ENCODE measurements around the gene KLHL1. TPM values are rescaled to one million over a fixed set of nuclear protein-coding genes. Genes with fewer than 3 reads are reported as not detected.

Gene KLHL1
- total and polyA plus RNA-seq, 10 donors, result 0.02 TPM; not detected in 9

GRCh38 chr13:69959046-69959445 is 149.2 kb downstream of the KLHL1 start:
- Histone ChIP-seq H3K4me3 (no peak overlapping the region), H3K4me1 (no peaks in the 10 kb centered on the region), H3K9me3 (peaks cover 0 to 5% (median 0%) of the 10 kb centered on the region in 8 donors), H3K27me3 (replicated peaks in 1 of 7) (no peaks in the 10 kb centered on the region), H3K27ac (no peak overlapping the region), H3K36me3 (no peaks in the 10 kb centered on the region)
- intact Hi-C loops (cut with DNase I; ENCODE audit: low total_unique reads), result no loop called here
- WGBS, 5 donors, result 60 to 74% (median 63%) methylated on average over 2 of the region's 2 CpGs
- TF ChIP-seq POLR2AphosphoS5 (IDR thresholded peaks at IDR 0.05) (no peak), POLR2A (IDR thresholded peaks at IDR 0.05) (no peak)
- TF ChIP-seq, protein P1, sequence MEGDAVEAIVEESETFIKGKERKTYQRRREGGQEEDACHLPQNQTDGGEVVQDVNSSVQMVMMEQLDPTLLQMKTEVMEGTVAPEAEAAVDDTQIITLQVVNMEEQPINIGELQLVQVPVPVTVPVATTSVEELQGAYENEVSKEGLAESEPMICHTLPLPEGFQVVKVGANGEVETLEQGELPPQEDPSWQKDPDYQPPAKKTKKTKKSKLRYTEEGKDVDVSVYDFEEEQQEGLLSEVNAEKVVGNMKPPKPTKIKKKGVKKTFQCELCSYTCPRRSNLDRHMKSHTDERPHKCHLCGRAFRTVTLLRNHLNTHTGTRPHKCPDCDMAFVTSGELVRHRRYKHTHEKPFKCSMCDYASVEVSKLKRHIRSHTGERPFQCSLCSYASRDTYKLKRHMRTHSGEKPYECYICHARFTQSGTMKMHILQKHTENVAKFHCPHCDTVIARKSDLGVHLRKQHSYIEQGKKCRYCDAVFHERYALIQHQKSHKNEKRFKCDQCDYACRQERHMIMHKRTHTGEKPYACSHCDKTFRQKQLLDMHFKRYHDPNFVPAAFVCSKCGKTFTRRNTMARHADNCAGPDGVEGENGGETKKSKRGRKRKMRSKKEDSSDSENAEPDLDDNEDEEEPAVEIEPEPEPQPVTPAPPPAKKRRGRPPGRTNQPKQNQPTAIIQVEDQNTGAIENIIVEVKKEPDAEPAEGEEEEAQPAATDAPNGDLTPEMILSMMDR (IDR thresholded peaks at IDR 0.05 in 8 of 11, conservative IDR thresholded peaks at IDR 0.05 in 3 of 11), result no peak
- DNase-seq, result no peak

DNA sequence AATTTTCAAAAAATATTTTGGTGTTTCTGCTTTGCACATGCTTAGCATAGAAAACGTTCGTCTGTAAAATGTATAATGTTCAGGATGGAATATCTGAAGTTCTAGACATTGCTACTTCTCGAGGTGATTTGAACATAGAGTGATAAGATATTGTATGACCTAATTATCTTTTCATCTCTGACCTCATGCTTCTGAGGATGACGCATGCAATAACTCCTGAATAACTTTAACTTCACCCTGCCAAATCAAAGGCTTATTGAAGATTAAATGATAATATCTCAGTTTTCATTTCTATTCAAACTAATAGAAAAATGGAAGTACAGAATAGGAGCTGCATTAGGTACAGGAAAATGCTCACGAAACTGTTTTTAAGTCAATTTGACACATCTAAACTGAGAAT is 151.4 kb downstream of the KLHL1 start:
- H3K36me3 ChIP-seq, result no peaks in the 10 kb centered on the region
- H3K27ac ChIP-seq, result no peak overlapping the region
- TF ChIP-seq POLR2A (IDR thresholded peaks at IDR 0.05), result no peak
- no peak for TF ChIP-seq POLR2AphosphoS5 (IDR thresholded peaks at IDR 0.05)
- TF ChIP-seq, protein P1 (IDR thresholded peaks at IDR 0.05 in 8 of 11, conservative IDR thresholded peaks at IDR 0.05 in 3 of 11), result no peak
- 84 to 96% (median 90%) methylated on average over 5 of the region's 5 CpGs for WGBS, 5 donors
- no peak overlapping the region for H3K4me3 ChIP-seq
- DNase-seq, result no peak
- H3K9me3 ChIP-seq, result peaks cover 0 to 1% (median 0%) of the 10 kb centered on the region in 8 donors
- no peaks in the 10 kb centered on the region for H3K4me1 ChIP-seq
- intact Hi-C loops (cut with DNase I; ENCODE audit: low total_unique reads), result no loop called here
- H3K27me3 ChIP-seq (replicated peaks in 1 of 7), result no peaks in the 10 kb centered on the region

- intact Hi-C loops (cut with DNase I; ENCODE audit: low total_unique reads), result no loop called here
- Histone ChIP-seq H3K4me3 (no peak overlapping the region), H3K4me1 (no peaks in the 10 kb centered on the region), H3K36me3 (no peaks in the 10 kb centered on the region), H3K27me3 (replicated peaks in 1 of 7) (no peaks in the 10 kb centered on the region), H3K9me3 (peaks cover 0 to 6% (median 0%) of the 10 kb centered on the region in 8 donors), H3K27ac (no peak overlapping the region)
- whole genome bisulfite sequencing, 5 donors, result 79 to 91% (median 82%) methylated on average over 2 of the region's 2 CpGs
- TF ChIP-seq POLR2AphosphoS5 (IDR thresholded peaks at IDR 0.05) (no peak), POLR2A (IDR thresholded peaks at IDR 0.05) (no peak)
- TF ChIP-seq, protein P1 (IDR thresholded peaks at IDR 0.05 in 8 of 11, conservative IDR thresholded peaks at IDR 0.05 in 3 of 11), result no peak
- no peak for DNase-seq
These were observed 151.9 kb downstream of the KLHL1 start for GRCh38 chr13:69956349-69956748.

- no peak for DNase-seq
- H3K9me3 ChIP-seq, result peaks cover 0 to 6% (median 0%) of the 10 kb centered on the region in 8 donors
- TF ChIP-seq, protein P1 (IDR thresholded peaks at IDR 0.05 in 8 of 11, conservative IDR thresholded peaks at IDR 0.05 in 3 of 11), result no peak
- TF ChIP-seq POLR2A (IDR thresholded peaks at IDR 0.05), result no peak
- TF ChIP-seq POLR2AphosphoS5 (IDR thresholded peaks at IDR 0.05), result no peak
- intact Hi-C loops (cut with DNase I; ENCODE audit: low total_unique reads), result no loop called here
- H3K4me3 ChIP-seq, result no peak overlapping the region
- H3K36me3 ChIP-seq, result no peaks in the 10 kb centered on the region
- no peaks in the 10 kb centered on the region for H3K4me1 ChIP-seq
- no peak overlapping the region for H3K27ac ChIP-seq
- H3K27me3 ChIP-seq (replicated peaks in 1 of 7), result no peaks in the 10 kb centered on the region
These were observed 153.0 kb downstream of the KLHL1 start for GRCh38 chr13:69955271-69955670.

All from spleen (tissue), 11 donors.